ENCODE measurements around the gene ANKS1B. TPM values are rescaled to one million over a fixed set of nuclear protein-coding genes. Genes with fewer than 3 reads are reported as not detected.

ANKS1B gene
- total RNA-seq, 3 donors from 2014 or later, result 0.05 to 0.56 (median 0.16) TPM

DNA sequence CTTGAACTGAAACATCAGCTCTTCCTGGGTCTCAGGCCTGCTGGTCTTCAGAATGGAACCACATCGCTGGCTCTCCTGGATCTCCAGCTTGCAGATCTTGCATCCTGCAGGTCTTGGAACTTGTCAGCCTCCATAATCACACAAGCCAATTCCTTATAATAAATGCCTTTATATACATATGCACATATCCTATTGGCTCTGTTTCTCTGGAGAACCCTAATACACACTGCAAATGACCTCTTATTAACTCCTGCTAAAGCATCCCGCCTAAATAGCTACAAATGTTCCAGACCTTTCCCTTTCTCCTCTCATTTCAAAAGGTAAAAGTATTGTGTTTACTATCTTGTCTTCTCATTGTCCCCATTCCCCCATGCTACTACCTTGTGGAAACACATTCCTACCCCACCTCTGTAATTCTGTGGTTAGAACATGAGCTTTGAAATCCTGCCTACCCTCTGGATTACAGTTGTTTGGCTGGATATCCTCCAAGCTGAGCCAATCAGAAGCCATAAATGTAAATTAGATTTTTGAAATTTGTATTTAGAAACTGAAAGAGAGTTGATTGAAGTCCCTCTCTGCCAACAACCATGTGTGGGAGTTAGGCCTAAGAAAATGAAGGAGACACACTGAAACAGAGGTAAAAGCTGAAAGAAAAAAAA lies 58.1 kb downstream of the ANKS1B start:
- H3K9me3 Mint-ChIP-seq, result peaks cover 5% of the 10 kb centered on the region
- no peaks in the 10 kb centered on the region for H3K27me3 Mint-ChIP-seq (ENCODE audit: low read depth)
- no peak overlapping the region for H3K4me3 Mint-ChIP-seq
- DNase-seq (no peak), ATAC-seq (no peak)
- no peaks in the 10 kb centered on the region for H3K36me3 Mint-ChIP-seq (ENCODE audit: insufficient read depth)
- H3K4me1 Mint-ChIP-seq (ENCODE audit: low read depth), result no peaks in the 10 kb centered on the region

DNA sequence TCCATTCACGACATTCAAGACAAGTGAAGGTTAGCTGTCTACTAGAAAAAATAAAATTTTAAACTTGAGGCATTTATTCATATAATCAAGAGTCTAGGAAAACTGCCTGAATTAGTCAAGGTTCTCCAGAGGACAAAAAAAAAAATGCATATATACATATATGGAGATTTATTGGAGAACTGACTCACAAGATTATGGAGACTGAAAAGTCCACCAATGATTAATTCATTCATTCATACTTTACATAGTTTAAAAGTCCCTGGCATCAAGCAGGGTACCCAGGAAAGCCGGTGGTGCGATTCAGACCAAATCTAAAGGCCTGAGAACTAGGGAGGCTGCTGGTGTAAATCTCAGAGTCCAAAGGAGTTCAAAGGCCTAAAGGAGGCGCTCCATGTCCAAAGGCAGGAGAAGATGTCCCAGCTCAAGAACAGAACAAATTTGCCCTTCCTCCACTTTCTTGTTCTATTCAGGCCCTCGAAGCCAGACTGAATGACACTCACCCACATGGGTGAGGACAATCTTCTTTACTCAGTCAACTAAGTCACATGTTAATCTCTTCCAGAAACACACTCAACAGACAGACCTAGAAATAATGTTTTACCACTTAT lies 64.3 kb downstream of the ANKS1B start:
- ATAC-seq (no peak), DNase-seq (no peak)
- Mint-ChIP-seq H3K4me1 (ENCODE audit: low read depth) (no peaks in the 10 kb centered on the region), H3K9me3 (no peaks in the 10 kb centered on the region), H3K27me3 (ENCODE audit: low read depth) (no peaks in the 10 kb centered on the region), H3K36me3 (ENCODE audit: insufficient read depth) (no peaks in the 10 kb centered on the region), H3K4me3 (no peak overlapping the region)

DNA sequence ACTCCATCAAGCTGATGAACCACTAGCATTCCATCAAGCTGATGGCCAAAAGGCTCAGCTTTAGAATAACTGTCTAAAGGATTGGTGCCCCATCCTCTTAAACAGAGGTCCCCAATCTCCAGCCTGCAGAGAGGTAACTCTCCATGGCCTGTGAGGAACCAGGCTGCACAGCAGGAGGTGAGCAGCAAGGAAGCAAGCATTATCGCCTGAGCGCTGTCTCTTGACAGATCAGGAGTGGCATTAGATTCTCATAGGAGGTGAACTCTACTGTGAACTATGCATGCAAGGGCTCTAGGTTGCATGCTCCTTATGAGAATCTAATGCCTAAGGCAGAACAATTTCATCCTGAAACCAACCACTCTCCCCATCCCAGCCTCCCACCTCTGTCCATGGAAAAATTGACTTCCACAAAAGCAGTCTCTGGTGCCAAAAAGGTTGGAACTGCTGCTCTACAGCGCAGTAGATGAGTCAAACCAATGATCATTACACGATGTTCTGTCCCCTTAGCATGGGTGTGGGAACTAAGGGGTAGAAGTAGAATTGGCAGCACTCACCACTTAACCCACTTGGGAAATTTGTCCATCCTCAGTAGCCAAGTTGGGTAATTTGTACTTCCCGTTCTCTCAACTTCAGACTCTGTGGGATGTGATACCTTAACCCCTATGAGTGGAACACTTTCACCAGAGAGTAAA lies 66.9 kb downstream of the ANKS1B start:
- ATAC-seq, result no peak
- no peaks in the 10 kb centered on the region for H3K4me1 Mint-ChIP-seq (ENCODE audit: low read depth)
- no peaks in the 10 kb centered on the region for H3K36me3 Mint-ChIP-seq (ENCODE audit: insufficient read depth)
- no peaks in the 10 kb centered on the region for H3K9me3 Mint-ChIP-seq
- no peaks in the 10 kb centered on the region for H3K27me3 Mint-ChIP-seq (ENCODE audit: low read depth)
- no peak overlapping the region for H3K4me3 Mint-ChIP-seq
- DNase-seq, result no peak

DNA sequence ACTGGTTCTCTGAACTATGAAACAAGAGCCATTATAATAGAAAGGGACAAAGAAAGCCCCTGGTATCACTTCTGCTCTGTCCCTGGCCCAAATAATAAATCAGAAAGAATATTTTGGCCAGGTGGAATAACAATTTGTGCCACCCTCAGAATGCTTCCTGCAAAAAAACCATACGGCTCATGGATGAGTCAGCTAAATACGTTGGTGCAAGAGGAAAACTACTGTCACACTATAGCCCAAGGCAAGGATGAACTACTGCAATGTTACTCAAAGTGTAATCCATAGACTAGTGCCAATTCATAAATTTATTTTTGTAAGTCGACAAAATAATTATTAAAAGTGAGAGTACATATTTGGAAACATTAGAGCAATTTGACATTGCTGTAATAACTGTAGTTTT lies 68.2 kb downstream of the ANKS1B start:
- Mint-ChIP-seq H3K27me3 (ENCODE audit: low read depth) (no peaks in the 10 kb centered on the region), H3K4me3 (no peak overlapping the region), H3K36me3 (ENCODE audit: insufficient read depth) (no peaks in the 10 kb centered on the region), H3K4me1 (ENCODE audit: low read depth) (no peaks in the 10 kb centered on the region), H3K9me3 (no peaks in the 10 kb centered on the region)
- DNase-seq (no peak), ATAC-seq (no peak)

DNA sequence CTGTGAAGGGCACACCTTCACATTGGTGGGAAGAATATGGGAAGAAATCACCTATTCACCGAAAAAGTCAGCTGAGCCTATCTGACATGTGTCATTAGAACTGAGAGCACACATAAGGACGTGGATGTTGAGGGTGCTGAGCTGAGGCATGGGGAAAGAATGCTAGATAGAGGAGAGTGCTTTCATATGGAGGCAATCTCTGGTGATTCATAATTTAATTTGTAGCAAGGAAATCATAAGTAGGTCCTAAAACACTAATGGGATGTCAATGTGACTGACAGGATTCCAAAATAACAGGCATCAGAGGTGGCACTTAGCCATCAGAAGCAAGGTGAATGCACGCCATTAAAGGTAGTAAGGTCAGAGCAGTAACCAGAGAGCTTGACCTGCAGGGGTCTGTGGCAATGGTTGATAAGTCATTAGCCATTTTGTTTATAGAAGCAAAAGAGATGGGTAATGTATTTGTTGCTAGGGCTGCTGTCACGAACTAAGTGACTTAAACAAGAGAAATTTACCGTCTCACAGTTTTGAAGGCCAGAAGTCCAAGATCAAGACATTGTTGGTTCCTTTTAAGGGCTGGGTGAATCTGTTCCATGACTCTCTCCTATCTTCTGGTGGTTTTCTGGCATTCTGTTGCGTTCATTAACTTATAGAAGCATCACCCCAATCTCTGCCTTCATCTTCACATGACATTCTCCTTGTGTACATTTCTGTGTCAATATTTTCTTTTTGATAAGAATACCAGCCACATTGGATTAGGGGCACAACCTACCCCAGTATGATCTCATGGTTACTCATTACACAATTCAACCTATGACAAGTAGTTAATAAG lies 69.3 kb downstream of the ANKS1B start:
- Mint-ChIP-seq H3K4me1 (ENCODE audit: low read depth) (no peaks in the 10 kb centered on the region), H3K4me3 (no peak overlapping the region), H3K27me3 (ENCODE audit: low read depth) (no peaks in the 10 kb centered on the region), H3K9me3 (no peaks in the 10 kb centered on the region), H3K36me3 (ENCODE audit: insufficient read depth) (no peaks in the 10 kb centered on the region)
- no peak for ATAC-seq
- no peak for DNase-seq

DNA sequence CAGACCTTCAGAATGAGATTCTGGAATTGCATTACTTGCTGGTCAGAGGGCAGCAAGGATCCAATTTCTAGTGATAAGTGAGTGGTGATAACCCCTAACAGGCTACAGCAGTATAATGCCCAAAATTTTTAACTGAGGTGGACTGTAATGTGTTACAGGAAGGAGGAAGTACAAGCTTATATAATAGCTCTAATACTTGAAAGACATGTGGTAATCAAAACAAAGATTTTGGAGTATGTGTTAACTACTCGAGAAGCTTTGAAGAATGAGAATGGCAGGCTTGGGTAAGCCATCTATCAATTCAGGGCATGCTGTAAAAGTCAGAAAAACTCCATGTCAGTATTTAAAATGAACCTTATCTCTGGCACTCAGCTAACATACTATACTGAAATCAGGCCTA lies 70.5 kb downstream of the ANKS1B start:
- DNase-seq (no peak), ATAC-seq (no peak)
- no peaks in the 10 kb centered on the region for H3K4me1 Mint-ChIP-seq (ENCODE audit: low read depth)
- H3K27me3 Mint-ChIP-seq (ENCODE audit: low read depth), result no peaks in the 10 kb centered on the region
- H3K4me3 Mint-ChIP-seq, result no peak overlapping the region
- no peaks in the 10 kb centered on the region for H3K9me3 Mint-ChIP-seq
- no peaks in the 10 kb centered on the region for H3K36me3 Mint-ChIP-seq (ENCODE audit: insufficient read depth)

DNA sequence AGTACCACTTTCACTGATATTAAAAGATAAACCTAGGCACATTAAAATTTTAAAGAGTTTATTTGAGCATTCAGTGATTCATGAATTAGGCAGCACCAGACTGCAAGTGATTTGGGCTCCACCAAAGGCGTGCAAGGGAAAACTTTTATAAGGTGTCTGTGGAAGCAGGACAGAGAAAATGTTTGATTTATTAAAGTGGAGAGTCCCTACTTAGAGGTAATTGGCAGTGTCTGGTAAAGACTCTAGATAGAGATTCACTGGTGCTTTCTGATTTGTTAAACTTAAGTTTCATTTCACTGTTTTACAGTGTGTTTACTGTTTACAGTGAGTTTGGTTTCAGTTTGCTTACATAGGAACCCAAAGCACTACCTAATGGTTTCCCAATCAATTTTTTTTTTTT lies 72.8 kb downstream of the ANKS1B start:
- ATAC-seq, result no peak
- Mint-ChIP-seq H3K4me1 (ENCODE audit: low read depth) (no peaks in the 10 kb centered on the region), H3K9me3 (no peaks in the 10 kb centered on the region), H3K36me3 (ENCODE audit: insufficient read depth) (no peaks in the 10 kb centered on the region), H3K4me3 (no peak overlapping the region), H3K27me3 (ENCODE audit: low read depth) (no peaks in the 10 kb centered on the region)
- DNase-seq, result no peak

DNA sequence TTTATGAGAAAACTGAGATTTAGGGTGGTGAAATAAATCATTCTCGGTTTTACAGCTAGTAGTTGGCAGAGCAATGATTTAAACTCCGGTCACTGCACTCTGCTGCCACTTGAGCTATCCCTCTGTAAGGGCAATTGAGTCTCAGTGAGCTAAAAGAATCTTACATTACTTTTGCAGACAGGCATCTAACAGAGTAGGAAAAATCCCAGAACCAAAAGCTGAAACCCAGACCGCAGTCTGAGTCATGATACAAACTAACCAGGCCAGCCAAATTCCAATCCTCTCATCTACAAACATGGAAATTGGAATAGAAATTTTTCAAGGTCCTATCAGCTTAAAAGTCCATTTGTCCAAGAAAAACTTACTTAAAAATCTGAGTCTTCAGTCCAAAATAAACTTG lies 73.7 kb downstream of the ANKS1B start:
- Mint-ChIP-seq H3K36me3 (ENCODE audit: insufficient read depth) (no peaks in the 10 kb centered on the region), H3K4me3 (no peak overlapping the region), H3K4me1 (ENCODE audit: low read depth) (no peaks in the 10 kb centered on the region), H3K9me3 (no peaks in the 10 kb centered on the region), H3K27me3 (ENCODE audit: low read depth) (no peaks in the 10 kb centered on the region)
- DNase-seq (no peak), ATAC-seq (no peak)

DNA sequence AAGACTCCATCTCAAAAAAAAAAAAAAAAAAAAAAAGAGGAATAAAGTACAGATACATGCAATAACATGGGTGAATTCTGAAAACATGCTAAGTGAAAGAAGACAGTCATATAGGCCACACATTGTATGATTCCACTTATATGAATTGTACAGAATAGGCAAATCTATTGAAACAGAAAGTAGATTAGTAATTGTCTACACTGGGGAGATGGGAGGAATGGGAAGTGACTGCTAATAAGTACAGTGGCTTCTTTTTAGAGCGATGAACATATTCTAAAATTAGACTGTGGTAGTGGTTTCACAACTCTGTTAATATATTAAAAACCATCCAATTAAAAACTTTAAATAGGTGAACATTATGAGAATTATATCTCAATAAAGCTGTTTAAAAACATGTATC lies 74.4 kb downstream of the ANKS1B start:
- ATAC-seq (no peak), DNase-seq (no peak)
- Mint-ChIP-seq H3K9me3 (no peaks in the 10 kb centered on the region), H3K4me1 (ENCODE audit: low read depth) (no peaks in the 10 kb centered on the region), H3K4me3 (no peak overlapping the region), H3K36me3 (ENCODE audit: insufficient read depth) (no peaks in the 10 kb centered on the region), H3K27me3 (ENCODE audit: low read depth) (no peaks in the 10 kb centered on the region)

DNA sequence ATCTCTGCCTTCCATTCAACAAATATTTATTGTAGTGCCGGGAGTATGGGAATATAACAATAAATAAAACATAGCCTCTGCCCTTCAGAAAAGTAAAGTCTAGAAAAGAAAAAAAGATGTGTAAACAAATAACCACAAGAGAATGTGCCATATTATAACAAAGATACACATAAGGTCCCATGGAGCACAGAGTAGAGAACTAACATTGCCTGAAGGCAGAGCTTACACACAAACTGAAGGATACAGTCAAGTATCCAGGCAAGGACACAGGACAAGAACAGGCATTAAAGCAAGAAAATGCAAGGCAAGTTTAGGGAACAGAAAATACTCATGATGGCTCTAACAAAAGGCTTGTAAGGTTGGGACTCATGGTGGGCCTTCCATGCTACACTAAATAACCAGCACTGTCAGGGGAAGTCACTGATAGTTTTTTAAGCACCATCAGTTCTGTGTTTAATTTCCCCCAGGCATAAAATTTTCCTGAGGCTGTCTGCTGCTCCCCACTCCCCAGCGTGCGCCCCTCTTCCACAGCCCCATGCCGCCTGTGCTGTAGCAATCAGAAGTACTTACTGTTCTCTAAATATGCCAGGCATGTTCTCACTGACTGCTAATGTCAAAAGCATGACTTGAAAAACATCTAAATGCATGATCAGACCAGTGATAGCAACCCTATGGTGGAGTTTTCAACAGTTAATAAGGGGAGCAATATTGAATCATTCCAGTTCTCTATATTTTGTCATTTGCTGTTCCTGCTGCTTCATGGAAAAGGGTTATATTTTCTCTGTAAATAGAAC lies 77.8 kb downstream of the ANKS1B start:
- ATAC-seq, result no peak
- H3K27me3 Mint-ChIP-seq (ENCODE audit: low read depth), result no peaks in the 10 kb centered on the region

DNA sequence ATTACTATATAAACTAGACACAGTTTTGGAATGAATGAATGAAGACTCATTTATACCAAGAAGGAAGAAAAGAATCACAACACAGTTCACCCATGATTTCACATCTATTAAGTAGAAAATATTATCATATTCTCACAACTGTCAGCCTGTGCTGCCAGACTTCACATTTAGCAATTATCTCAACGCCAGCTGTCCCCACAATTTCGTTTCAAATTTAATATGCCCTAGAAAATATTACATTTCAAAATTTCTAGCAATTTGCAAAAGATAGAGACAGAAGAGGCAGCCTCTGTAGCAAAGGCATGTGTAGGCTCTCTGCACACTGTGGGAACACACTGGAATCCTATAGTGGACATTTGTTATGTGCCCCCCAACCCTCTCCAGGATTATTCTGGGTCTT lies 83.6 kb downstream of the ANKS1B start:
- no peaks in the 10 kb centered on the region for H3K9me3 Mint-ChIP-seq
- no peak overlapping the region for H3K4me3 Mint-ChIP-seq
- H3K27me3 Mint-ChIP-seq (ENCODE audit: low read depth), result no peaks in the 10 kb centered on the region
- no peak for ATAC-seq
- no peak for DNase-seq
- H3K4me1 Mint-ChIP-seq (ENCODE audit: low read depth), result no peaks in the 10 kb centered on the region
- H3K36me3 Mint-ChIP-seq (ENCODE audit: insufficient read depth), result no peaks in the 10 kb centered on the region

More for the DNA sequence above, 77.8 kb downstream of the ANKS1B start:
- H3K9me3 Mint-ChIP-seq, result no peaks in the 10 kb centered on the region
- no peak for DNase-seq
- H3K36me3 Mint-ChIP-seq (ENCODE audit: insufficient read depth), result no peaks in the 10 kb centered on the region
- no peak overlapping the region for H3K4me3 Mint-ChIP-seq
- no peaks in the 10 kb centered on the region for H3K4me1 Mint-ChIP-seq (ENCODE audit: low read depth)

DNA sequence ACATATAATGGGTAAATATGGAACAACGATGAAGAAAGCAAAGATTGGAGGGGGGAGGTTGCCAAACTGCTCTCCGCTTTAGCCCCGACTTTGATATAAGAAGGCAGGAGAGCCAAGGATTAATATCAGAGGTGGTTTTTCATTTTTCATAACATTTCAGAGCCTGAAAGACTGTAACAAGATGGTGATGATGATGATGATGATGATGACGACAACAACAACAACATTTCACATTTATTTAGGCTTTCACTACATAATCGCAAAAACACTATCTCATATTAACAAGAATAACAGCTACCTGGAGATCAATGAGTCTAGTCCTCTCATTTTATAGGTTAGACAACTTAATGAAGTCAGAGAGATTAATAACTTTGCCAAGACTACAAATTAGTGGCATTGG lies 86.1 kb downstream of the ANKS1B start:
- H3K9me3 Mint-ChIP-seq, result no peaks in the 10 kb centered on the region
- H3K4me3 Mint-ChIP-seq, result no peak overlapping the region
- no peak for DNase-seq
- no peaks in the 10 kb centered on the region for H3K27me3 Mint-ChIP-seq (ENCODE audit: low read depth)
- H3K4me1 Mint-ChIP-seq (ENCODE audit: low read depth), result no peaks in the 10 kb centered on the region
- H3K36me3 Mint-ChIP-seq (ENCODE audit: insufficient read depth), result no peaks in the 10 kb centered on the region
- ATAC-seq, result no peak

DNA sequence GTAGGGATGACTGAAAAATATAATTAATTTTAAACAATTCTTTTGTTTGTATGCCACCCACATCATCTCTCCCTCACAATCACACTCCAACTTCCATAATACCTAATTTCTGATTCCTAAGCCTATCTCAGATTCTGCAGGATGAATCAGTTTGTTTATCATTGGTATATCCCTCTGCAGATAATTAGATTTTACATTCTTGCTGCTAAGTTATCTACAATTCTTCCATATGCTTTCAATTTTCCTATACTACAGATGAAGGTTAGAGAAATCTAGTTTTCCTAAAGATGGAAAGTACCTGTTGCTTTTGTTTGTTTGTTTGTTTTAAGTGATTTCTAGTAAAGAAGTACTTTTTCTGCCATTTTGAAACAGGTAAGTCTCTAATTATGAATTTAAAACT lies 105.3 kb downstream of the ANKS1B start:
- Mint-ChIP-seq H3K4me3 (no peak overlapping the region), H3K9me3 (peaks cover 8% of the 10 kb centered on the region), H3K36me3 (ENCODE audit: insufficient read depth) (no peaks in the 10 kb centered on the region), H3K27me3 (ENCODE audit: low read depth) (peaks cover 3% of the 10 kb centered on the region), H3K4me1 (ENCODE audit: low read depth) (no peaks in the 10 kb centered on the region)
- DNase-seq (no peak), ATAC-seq (no peak)

DNA sequence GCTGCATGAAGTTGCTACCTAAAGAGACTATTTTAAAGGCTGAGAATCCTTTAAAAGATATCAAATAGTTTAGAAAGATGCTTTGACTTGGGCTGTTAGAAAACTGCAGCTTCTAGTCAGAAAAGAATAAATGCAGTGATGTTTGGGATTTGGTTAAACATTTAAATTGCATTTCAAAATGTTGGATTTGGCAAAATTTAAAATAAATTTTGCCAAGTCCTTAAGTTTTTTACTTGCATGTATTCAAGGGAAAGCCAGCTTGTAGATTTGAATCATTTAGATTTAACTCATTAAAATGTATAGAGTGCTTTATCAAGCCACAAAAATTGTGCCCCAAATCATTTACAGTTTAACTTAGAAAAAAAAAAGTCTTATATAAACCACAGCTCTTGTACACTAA lies 109.7 kb downstream of the ANKS1B start:
- Mint-ChIP-seq H3K27me3 (ENCODE audit: low read depth) (peaks cover under 1% of the 10 kb centered on the region), H3K4me1 (ENCODE audit: low read depth) (no peaks in the 10 kb centered on the region), H3K36me3 (ENCODE audit: insufficient read depth) (no peaks in the 10 kb centered on the region), H3K9me3 (peaks cover 2% of the 10 kb centered on the region), H3K4me3 (no peak overlapping the region)
- ATAC-seq, result no peak
- no peak for DNase-seq
